Measurements from ENCODE around the gene RNF215.
A peak's percentile ranks its signal among the peaks of the same experiment; 100 is the strongest.

Gene RNF215

DNA sequence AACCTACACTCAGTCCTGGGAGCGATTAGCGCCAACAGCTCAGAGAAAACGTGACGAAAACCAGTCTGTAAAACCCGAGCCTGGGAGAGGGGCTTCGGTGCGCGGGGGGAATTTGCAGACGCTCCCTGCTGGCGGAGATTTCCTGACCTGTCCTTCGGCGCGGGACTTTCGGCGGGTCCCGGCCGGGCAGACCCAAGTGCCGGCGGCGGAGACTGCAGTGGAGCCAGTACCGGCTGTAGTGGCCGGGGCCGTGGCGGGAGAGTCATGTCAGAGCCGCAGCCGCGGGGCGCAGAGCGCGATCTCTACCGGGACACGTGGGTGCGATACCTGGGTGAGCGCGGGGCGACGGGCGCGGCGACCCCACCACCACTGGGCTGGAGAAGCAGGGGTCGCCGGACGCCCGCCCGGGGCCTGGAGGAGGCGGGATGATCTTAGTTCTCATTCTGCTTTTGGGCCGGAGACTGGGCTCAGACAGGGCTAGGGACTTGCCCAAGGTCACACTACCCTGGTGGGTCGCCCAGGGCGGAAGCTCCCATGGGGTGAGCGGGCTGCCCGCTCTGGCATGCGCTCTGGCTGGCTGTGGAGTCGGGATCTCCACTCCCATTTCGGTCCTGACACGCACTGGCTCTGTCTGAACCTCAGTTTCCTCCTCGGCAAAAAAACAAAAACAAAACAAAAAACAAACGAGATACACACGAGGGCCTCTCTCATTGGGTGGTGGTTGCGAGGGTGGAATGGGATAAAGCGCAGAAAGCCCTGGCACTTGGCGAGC lies 38.6 kb upstream of the RNF215 start, which contains the start of gene MTFP1:
TSS of gene MTFP1 (plus strand) at position 153 of the 772 bp plus-strand sequence. CDS start at position 265, 112 bp downstream.
- DNase-seq (ENCODE audit: low read depth) = peak; percentile 50
- H3K4me3 ChIP-seq (ENCODE audit: low read length) = peak within 1 kb of the TSS; percentile 64
- TF ChIP-seq, protein P1, sequence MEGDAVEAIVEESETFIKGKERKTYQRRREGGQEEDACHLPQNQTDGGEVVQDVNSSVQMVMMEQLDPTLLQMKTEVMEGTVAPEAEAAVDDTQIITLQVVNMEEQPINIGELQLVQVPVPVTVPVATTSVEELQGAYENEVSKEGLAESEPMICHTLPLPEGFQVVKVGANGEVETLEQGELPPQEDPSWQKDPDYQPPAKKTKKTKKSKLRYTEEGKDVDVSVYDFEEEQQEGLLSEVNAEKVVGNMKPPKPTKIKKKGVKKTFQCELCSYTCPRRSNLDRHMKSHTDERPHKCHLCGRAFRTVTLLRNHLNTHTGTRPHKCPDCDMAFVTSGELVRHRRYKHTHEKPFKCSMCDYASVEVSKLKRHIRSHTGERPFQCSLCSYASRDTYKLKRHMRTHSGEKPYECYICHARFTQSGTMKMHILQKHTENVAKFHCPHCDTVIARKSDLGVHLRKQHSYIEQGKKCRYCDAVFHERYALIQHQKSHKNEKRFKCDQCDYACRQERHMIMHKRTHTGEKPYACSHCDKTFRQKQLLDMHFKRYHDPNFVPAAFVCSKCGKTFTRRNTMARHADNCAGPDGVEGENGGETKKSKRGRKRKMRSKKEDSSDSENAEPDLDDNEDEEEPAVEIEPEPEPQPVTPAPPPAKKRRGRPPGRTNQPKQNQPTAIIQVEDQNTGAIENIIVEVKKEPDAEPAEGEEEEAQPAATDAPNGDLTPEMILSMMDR (IDR thresholded peaks at IDR 0.05; ENCODE audit: insufficient read depth, low read depth, low read length, missing control alignments) = no peak

DNA sequence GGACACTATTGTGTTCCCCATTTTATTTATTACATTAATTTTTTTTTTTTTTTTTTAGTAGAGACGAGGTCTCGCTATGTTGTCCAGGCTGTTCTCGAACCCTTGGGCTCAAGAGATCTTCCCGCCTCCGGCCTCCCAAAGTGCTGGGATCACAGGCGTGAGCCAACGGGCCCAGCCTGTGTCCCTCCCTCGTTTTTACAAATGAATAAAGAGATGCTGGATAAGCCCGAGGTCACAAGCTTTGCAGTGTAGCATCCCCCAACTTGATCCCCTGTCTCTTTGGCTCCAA lies 38.1 kb upstream of the RNF215 start:
- H3K4me3 ChIP-seq (ENCODE audit: low read length) = peak overlapping the region; percentile 64
- TF ChIP-seq, protein P1 (IDR thresholded peaks at IDR 0.05; ENCODE audit: insufficient read depth, low read depth, low read length, missing control alignments) = no peak
- no peak for DNase-seq (ENCODE audit: low read depth)

DNA sequence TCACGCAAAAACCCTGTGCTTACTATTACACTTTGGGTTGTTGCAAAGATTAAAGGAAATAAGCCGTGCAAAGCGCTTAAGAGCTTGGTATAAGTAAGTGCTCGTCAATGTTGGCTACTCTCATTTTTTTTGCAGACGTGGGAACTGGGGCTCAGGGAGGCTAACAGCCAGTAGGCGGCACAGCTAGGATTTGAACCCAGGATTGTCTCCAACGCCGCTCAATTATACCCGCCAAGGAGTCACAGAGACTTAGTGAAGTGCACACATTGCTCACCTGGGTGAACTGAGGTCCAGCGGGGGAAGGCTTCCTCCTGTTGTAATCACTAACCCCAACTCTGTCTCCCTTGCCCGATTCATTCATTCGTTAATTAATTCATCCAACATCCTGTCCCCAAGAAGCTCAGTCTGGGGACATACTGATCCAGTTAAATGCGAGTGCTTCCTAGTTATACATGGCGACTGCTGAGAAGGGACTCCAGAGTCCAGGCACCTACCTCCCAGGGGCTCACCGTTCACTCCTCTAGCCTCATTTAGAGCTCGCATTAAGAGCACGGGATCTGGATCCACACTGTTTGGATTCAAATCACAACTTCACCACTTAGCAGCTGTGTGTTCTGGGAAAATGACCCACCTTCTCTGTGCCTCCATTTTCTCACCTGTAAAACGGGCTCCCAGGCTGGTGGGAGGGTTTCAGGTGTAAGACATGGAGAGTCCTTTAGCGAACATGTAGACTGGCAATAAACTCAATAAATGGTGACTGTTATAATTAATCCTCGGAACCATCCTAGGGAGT lies 37.5 kb upstream of the RNF215 start:
- DNase-seq (ENCODE audit: low read depth) = peak; percentile 54
- TF ChIP-seq, protein P1 (IDR thresholded peaks at IDR 0.05; ENCODE audit: insufficient read depth, low read depth, low read length, missing control alignments) = peak; percentile 13
- peak overlapping the region; percentile 64 for H3K4me3 ChIP-seq (ENCODE audit: low read length)

DNA sequence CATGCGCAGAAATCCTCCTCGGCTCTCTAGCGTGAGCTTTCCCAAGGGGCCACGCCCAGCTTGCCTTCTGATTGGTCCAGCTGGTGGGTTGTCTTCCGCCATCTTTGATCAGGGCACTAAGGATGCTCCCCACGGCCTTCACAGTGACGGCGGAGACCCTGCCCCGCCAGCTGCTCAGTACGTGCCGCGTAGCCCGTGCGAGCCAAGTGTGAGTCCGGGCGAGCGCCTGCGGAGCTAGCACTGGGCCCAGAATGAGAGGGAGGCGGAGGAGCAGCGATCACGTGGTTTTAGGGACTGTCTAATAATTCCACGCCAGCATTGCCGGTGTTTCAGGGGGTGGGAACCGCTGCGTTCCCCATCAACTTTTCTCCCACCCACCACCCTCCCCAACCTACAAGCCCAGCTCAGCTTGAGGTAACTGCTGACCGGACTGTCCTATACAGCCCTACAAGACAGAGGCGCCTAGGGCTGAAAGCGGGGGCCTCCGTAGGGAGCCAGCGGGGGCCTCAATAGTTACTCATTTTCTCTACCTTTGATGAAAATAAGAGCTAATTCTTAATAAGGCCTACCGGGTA lies 36.8 kb upstream of the RNF215 start:
- peak; percentile 99 for DNase-seq (ENCODE audit: low read depth)
- H3K4me3 ChIP-seq (ENCODE audit: low read length) = peak overlapping the region; percentile 58
- TF ChIP-seq, protein P1 (IDR thresholded peaks at IDR 0.05; ENCODE audit: insufficient read depth, low read depth, low read length, missing control alignments) = no peak

DNA sequence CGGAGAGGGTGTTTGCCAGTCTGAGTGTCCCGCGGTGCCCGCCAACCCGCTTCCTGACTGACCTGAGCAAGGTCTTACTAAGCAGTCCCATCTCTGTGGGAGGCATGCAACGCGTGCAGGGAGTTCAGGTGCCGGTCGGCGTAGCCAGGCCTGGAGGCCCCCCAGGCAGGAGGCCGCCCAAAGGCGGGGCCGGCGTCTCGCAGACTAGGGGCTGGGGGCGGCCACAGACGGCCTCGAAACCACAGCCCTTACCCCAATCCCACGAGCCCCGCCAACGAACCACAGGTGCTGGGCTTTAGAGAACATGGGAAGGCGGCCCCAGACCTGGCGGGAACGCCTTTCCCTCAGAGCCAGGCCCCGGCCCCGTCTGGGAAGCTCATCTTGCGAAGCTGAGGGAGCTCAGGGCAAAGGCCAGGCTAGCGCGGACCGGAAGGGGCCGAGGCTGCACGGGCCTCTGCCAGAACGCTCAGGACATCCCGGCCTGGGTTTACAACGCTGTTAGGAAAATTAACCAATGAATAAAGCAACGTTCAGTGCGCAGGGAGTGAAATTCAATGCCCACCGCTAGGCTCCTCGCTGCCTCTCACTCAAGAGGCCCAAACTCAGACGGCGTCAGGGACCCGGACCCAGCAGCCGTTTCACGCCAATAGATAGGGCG lies 36.2 kb upstream of the RNF215 start:
- peak; percentile 68 for DNase-seq (ENCODE audit: low read depth)
- H3K4me3 ChIP-seq (ENCODE audit: low read length) = peak overlapping the region; percentile 58
- TF ChIP-seq, protein P1 (IDR thresholded peaks at IDR 0.05; ENCODE audit: insufficient read depth, low read depth, low read length, missing control alignments) = no peak

DNA sequence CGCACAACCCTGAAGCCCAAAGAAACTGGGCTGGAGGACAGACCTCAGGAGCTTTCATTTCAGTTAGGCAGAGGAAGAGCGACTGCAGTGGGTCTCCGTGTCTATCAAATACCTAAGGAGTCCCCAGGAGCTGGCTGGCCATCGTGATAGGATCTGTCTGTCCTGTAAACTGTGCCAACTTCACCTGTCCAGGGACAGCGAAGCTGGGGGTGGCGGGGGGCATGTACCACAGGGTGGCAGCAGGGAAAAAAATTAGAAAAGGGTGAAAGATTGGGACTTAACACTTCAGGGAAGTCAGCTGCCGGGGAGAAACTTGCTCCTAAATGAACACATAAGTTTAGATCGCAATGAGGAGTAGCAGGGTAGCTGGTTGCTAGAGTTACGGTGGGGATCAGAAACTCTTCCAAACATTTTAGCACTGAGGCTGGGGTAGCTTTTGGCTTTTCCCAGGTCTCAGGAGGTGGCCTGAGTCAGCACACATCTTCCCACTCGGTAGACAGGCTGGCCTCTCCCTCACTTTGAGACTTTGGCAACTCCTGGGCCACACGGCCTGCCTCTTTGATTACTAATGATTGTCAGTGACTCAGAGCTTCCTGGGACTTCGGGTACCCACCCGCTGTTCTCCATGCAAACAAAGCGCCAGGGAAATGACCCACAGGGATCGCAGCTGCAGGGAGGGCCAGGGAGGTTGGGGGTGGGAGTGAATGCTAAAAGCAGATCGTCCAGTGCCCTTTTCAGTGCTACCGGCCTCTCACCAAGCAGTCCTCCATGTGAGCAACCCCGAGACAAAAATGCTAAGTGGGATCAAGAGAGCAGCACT lies 35.5 kb upstream of the RNF215 start:
- H3K4me3 ChIP-seq (ENCODE audit: low read length) = peak overlapping the region; percentile 58
- TF ChIP-seq, protein P1 (IDR thresholded peaks at IDR 0.05; ENCODE audit: insufficient read depth, low read depth, low read length, missing control alignments) = no peak
- DNase-seq (ENCODE audit: low read depth) = peak; percentile 95
